22Rv1 (cell line): Measurements from ENCODE around the gene AFF1.

ENCODE experiments used
- H3K27ac ChIP-seq: fragments of 450-650 bp; 2 replicates; pipeline ENCODE4 v1.5.1; 2017
- ZFX ChIP-seq: fragments of 450-650 bp; IDR thresholded peaks from 2 replicates; pipeline ENCODE4 v1.6.1; 2017; ENCODE audit warnings: antibody characterized with exemption, borderline replicate concordance
- TF ChIP-seq, protein P1 (sequence below): fragments of 450-650 bp; IDR thresholded peaks from 2 replicates; pipeline ENCODE4 v1.5.1; 2017; ENCODE audit warnings: mild to moderate bottlenecking

The AFF1 gene

DNA sequence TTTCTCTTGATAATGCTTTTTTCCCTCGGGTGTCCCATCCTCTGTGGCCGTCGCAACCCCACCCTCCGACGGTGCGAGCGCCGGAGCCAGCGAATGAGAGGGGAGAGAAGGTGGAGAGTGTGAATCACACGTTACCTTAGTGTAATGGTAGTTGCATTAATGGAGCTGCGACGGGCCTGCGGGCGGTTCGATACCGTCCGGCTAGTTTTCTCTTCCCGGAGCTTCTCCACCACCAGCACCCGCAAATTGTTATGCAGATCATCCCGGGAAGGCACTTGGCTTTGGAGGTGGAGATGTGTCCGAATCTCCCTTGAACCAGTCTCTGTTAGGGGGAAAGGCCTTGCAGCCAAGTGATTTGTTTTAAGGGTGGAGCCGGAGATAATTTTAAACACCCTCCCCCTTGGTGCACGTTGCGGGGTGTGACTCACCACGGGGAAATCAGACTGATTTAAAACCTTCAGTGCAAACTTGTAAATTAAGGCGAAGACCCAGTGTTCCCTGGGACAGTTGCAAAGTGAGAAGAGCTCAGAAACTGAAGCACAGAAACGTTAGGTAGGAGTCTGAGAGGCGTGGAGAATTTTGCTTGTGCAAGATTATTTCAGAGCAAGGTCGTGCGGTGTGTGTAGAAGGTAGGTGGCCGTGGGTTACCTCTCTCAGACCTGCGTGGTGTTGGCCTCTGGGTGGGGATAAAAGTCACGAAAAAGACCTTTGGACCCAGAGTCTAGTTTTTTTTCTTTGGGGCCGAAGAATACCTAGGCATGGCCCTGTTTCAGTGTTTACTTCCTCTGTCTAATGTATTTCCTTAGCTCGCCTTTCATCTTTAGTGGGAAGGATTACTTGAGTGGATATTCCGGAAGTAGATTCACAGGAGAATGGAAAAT, 1.3 kb downstream of the AFF1 start:
- peak overlapping the region; percentile 91 for H3K27ac ChIP-seq
- TF ChIP-seq, protein P1, sequence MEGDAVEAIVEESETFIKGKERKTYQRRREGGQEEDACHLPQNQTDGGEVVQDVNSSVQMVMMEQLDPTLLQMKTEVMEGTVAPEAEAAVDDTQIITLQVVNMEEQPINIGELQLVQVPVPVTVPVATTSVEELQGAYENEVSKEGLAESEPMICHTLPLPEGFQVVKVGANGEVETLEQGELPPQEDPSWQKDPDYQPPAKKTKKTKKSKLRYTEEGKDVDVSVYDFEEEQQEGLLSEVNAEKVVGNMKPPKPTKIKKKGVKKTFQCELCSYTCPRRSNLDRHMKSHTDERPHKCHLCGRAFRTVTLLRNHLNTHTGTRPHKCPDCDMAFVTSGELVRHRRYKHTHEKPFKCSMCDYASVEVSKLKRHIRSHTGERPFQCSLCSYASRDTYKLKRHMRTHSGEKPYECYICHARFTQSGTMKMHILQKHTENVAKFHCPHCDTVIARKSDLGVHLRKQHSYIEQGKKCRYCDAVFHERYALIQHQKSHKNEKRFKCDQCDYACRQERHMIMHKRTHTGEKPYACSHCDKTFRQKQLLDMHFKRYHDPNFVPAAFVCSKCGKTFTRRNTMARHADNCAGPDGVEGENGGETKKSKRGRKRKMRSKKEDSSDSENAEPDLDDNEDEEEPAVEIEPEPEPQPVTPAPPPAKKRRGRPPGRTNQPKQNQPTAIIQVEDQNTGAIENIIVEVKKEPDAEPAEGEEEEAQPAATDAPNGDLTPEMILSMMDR: no peak
- TF ChIP-seq ZFX: no peak

DNA sequence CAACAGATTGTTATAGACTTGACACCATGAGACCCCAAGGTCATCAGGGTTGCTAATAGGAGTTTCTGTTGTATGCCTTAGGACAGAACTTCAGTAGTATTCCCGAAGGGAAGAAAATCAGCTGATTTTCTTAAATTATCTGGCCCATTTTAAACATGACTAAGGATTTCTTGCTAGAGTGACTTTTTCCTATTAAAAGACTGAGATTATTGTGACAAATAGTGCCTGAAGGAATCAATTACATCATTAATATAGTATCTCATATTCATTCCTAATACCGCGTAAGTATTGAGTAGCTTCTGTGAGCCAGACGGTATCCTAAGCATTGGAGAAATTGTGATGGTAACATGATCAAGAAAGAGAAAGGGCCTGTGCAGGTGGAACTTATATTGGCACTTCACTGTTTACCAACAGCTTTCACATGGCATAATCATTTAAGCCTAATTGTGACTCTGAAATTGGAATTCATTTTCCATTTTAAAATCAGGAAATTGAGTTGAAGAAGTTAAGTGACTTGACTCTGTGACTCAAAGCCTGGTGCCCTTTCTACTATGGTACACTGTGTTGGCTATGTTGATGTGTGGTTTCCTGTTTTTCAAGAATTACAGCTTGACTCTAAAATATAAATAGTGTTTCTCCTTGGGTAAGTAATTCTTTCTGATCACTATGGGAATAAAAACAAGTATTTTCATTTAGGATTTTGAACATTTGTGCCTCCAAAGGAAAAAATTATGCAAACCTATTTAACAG, 4.1 kb downstream of the AFF1 start:
- TF ChIP-seq ZFX: no peak
- TF ChIP-seq, protein P1: no peak
- H3K27ac ChIP-seq: no peak overlapping the region

DNA sequence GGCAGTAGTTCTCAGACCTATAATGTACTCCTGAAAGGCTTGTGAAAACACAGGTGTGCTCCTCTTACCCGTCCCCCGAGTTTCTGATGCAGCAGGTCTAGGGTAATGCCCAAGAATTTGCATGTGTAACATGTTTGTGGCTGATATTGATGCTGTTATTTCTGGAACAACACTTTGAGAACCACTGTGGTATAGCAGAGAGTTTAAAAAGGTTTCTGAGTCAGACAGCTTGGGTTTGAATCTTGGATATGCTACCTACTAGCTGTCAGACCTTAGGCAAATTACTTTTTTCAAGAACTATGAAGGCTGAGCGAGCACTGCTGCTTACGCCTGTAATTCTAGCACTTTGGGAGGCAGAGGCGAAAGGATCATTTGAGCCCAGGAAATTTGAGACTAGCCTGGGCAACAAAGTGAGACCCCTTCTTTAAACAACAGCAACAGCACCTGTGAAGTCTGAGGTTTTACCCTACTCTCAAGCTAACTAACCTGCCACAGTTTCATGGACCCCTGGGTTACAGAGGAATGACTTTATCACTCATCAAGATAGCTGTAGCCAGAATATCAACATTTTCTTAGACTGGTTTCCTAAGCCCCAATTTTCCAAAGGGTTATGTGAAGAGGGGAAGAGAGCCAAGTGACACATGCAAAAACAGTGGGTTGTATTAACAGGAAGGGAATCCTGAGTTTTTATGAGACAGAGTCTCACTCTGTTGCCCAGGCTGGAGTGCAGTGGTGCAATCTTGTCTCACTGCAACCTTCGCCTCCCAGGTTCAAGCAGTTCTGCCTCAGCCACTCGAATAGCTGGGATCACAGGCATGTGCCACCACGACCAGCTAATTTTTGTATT, 5.1 kb downstream of the AFF1 start:
- no peak overlapping the region for H3K27ac ChIP-seq
- TF ChIP-seq, protein P1: no peak
- TF ChIP-seq ZFX: no peak

DNA sequence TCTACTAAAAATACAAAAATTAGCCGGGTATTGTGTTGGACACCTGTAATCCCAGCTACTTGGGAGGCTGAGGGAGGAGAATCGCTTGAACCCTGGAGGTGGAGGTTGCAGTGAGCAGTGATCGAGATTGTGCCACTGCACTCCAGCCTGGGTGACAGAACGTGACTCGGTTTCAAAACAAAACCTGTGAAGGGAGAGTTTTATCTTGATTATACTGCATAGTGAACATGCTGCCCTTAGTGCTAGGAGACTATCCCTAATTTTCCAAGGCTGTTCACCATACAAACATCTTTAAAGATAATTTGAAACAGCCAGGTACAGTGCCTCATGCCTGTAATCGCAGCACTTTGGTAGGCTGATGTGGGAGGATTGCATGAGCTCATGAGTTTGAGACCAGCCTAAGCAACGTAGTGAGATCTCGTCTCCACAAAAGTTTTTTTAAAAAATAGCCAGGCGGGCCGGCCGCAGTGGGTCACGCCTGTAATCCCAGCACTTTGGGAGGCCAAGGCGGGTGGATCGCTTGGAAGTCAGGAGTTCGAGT, 6.2 kb downstream of the AFF1 start:
- TF ChIP-seq ZFX: no peak
- TF ChIP-seq, protein P1: no peak
- H3K27ac ChIP-seq: no peak overlapping the region

DNA sequence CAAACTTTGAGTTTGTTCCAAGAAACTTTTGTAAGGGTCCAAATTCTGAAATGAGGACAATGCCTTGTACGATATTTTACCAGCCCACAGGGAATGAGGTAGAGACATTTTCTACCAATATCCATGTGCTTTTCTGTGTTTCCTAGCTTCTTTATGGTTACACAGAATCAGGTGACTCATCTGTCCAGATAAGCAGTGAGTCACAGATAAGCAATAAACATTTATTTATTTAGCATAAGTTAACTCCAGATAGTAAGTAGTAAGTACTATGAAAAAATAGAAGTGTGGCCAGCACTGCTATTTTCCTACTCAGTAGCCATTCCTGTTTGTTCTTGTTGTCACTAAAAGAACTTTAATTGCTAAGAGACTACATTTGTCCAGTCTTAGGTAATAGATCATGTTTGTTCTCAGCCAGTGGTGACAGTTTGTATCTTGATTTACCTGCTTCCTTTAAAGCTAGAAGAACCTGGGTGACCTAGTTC, 7.4 kb downstream of the AFF1 start:
- H3K27ac ChIP-seq: peak overlapping the region; percentile 67
- TF ChIP-seq ZFX: no peak
- TF ChIP-seq, protein P1: no peak

DNA sequence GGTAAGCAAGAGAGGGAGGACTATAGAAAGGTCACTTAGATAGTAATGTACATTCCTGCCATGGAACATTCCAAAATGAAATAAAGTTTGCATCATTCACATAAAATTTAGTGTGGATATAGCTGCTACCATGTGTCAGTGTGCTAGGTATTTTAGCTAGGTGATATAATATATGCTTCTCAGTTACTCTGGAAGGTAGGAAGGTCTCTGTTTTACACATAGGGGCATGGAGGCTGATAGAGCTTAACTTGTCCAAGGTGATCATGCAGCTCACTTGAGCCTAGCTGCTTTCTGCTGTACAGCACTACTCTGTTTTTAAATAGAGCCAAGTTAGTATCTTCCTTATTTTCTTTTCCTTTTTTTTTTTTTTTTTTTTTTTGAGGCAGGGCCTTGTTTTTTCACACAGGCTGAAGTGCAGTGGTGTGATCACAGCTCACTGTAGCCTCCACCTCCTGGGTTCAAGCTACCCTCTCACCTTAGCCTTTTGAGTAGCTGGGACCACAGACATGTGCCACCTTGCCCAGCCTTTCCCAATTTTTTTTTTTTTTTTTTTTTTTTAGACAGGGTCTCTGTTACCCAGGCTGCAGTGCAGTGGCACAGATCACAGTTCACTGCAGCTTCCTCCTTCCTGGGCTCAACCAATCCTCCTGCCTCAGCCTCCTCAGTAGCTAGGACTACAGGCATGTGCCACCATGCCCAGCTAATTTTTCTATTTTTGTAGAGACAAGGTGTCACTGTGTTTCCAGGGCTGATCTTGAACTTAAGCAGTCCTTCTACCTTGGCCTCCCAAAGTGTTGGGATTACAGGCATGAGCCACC, 10.4 kb downstream of the AFF1 start:
- TF ChIP-seq, protein P1: no peak
- no peak for TF ChIP-seq ZFX
- H3K27ac ChIP-seq: no peak overlapping the region
